Keratinocyte (primary cell): ENCODE results near the gene RPS15A. TPM values are rescaled to one million over a fixed set of nuclear protein-coding genes. Genes with fewer than 3 reads are reported as not detected.

Experiments used
- DNase-seq: peaks from one replicate; pipeline ENCODE4 v3.0.0-alpha.2; 2011; ENCODE audit warnings: low read depth, missing footprints, low spot score
- FAIRE-seq: peaks from 2 replicates; lab custom pipeline; 2011; peaks lifted over from hg19 to GRCh38; lab: Jason Lieb, UNC
- H2AFZ ChIP-seq: 2 replicates; pipeline ENCODE4 v1.6.0; 2012; ENCODE audit warnings: low read length, control low read depth, inconsistent platforms; ENCODE audit not compliant: control insufficient read depth
- H3K27ac ChIP-seq: 2 replicates; pipeline ENCODE4 v1.5.1; 2011; ENCODE audit warnings: low read length; ENCODE audit not compliant: control insufficient read depth, insufficient read depth
- H3K27me3 ChIP-seq: 3 replicates; pipeline ENCODE4 v1.6.0; 2011; ENCODE audit warnings: low read length; ENCODE audit not compliant: control insufficient read depth, insufficient read depth; ENCODE audit errors: extremely low read depth
- H3K36me3 ChIP-seq, 2 experiments: 2 replicates in 1 of 2; 3 replicates in 1 of 2; pipeline ENCODE4 v1.5.1; 2011; ENCODE audit warnings: low read length in 2 of 2, mild to moderate bottlenecking in 1 of 2; ENCODE audit not compliant: control insufficient read depth in 2 of 2, insufficient read depth in 2 of 2; ENCODE audit errors: extremely low read depth in 1 of 2
- H3K4me1 ChIP-seq: 3 replicates; pipeline ENCODE4 v1.5.1; 2011; ENCODE audit warnings: low read length; ENCODE audit not compliant: control insufficient read depth, insufficient read depth; ENCODE audit errors: extremely low read depth
- H3K4me2 ChIP-seq: 3 replicates; pipeline ENCODE4 v1.6.0; 2011; ENCODE audit warnings: low read depth, low read length; ENCODE audit not compliant: control insufficient read depth, insufficient read depth; ENCODE audit errors: extremely low read depth
- H3K4me3 ChIP-seq, 3 experiments: fragments of 200-600 bp in 1 of 3; sonication (generic) in 1 of 3; 2 replicates in 2 of 3; 3 replicates in 1 of 3; pipeline ENCODE4 v1.5.1; 2011 to 2016; ENCODE audit warnings: low read length in 3 of 3, mild to moderate bottlenecking in 3 of 3, control low read depth in 2 of 3, inconsistent platforms in 1 of 3, low read depth in 1 of 3, mixed read lengths in 1 of 3, mixed run types in 1 of 3, moderate library complexity in 1 of 3; ENCODE audit not compliant: control insufficient read depth in 2 of 3, insufficient read depth in 2 of 3; ENCODE audit errors: extremely low read depth in 1 of 3
- H3K79me2 ChIP-seq: 2 replicates; pipeline ENCODE4 v1.6.0; 2012; ENCODE audit warnings: low read length; ENCODE audit not compliant: control insufficient read depth, insufficient read depth
- H3K9ac ChIP-seq: 3 replicates; pipeline ENCODE4 v1.6.0; 2011; ENCODE audit warnings: low read length; ENCODE audit not compliant: control insufficient read depth, insufficient read depth; ENCODE audit errors: extremely low read depth
- H3K9me1 ChIP-seq: 3 replicates; pipeline ENCODE4 v1.6.0; 2011; ENCODE audit warnings: low read length; ENCODE audit not compliant: control insufficient read depth, insufficient read depth; ENCODE audit errors: extremely low read depth
- H3K9me3 ChIP-seq: 2 replicates; pipeline ENCODE4 v1.5.1; 2012; ENCODE audit warnings: low read depth, low read length; ENCODE audit not compliant: control insufficient read depth
- H4K20me1 ChIP-seq: 3 replicates; pipeline ENCODE4 v1.6.0; 2011; ENCODE audit warnings: low read length; ENCODE audit not compliant: control insufficient read depth, insufficient read depth; ENCODE audit errors: extremely low read depth
- EZH2 ChIP-seq: IDR thresholded peaks from one replicate; pipeline ENCODE4 v1.6.1; 2012; ENCODE audit warnings: inconsistent platforms, mild to moderate bottlenecking, low read length, moderate library complexity
- dilution Hi-C: fragments of 300-500 bp; cut with MboI; formaldehyde crosslinking; loops from one replicate; pipeline ENCODE4 v1.7.0; 2020; ENCODE audit warnings: low sequenced_read_pairs; ENCODE audit not compliant: extremely low pct_ligation_motif_present
- polyA plus RNA-seq, 5 experiments: library from polyadenylated mRNA; depleted of rRNA in 3 of 5; stranded (reverse) in 3 of 5; stranded (forward) in 1 of 5; unstranded in 1 of 5; fragments of >200 nt; gene quantifications; 1 replicate in 1 of 5; 2 replicates in 3 of 5; 3 replicates in 1 of 5; pipeline versions ENCODE4 v1.2.1 to v1.2.3, GENCODE V29; 2011 to 2012; ENCODE audit warnings: missing spikeins in 2 of 5, low read depth in 1 of 5, low replicate concordance in 1 of 5
- TF ChIP-seq, protein P1 (sequence below), 3 experiments: IDR thresholded peaks in 1 of 3; conservative IDR thresholded peaks in 1 of 3; optimal IDR thresholded peaks in 1 of 3; 2 replicates in 2 of 3; 3 replicates in 1 of 3; pipeline versions ENCODE3 to v1.5.1; 2011; ENCODE audit warnings: low read length in 3 of 3, mild to moderate bottlenecking in 3 of 3, moderate library complexity in 2 of 3, control low read depth in 1 of 3, inconsistent platforms in 1 of 3; ENCODE audit not compliant: insufficient read depth in 2 of 3; ENCODE audit errors: extremely low read depth in 1 of 3

RPS15A gene
- polyA plus RNA-seq, 1 donor (not counting 4 experiments of a cell fraction or from before 2014, with no cell fraction given), result 4,116 TPM

DNA sequence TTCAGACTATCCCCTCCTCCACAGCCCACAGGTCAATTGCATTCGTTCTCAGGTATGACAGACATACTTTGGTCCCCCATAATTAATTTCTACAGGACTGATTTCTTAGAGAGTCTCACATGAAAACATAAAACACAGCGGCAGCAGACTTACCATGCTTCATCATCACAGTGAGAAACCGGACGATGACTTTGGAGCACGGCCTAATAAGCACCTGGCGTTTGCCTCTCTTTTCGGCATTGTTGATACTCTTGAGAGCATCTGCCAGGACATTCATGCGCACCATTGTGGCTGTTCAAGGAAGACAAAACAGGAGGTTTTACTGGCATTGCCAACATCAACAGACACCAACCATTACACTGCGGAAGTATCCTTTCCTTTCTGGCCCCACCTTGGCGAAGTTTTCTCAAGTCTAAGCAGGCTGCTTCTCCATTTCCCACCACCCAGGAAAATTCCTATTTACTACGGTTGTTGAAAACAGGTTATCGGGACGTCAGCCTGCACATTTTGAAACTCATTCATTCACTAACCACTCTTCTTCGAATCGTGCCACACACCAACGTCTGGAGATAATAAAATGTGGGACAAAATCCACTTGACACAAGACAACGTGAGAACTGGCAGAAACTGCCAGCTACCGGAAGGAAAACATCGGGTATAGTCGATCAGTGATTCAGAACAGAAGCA, 1.2 kb downstream of the RPS15A start:
- FAIRE-seq (no peak), DNase-seq (no peak)
- Histone ChIP-seq H3K4me2 (peak overlapping the region; percentile 73), H3K27me3 (no peaks in the 10 kb centered on the region), H4K20me1 (peaks cover 49% of the 10 kb centered on the region), H3K27ac (peak overlapping the region; percentile 95), H3K4me1 (peaks cover 30% of the 10 kb centered on the region), H3K4me3 (peak overlapping the region; percentile 98 to 99 (median 99)), H3K36me3 (peaks cover 28 to 50% of the 10 kb centered on the region in 2 experiments), H3K9me1 (peaks cover 5% of the 10 kb centered on the region), H3K79me2 (peaks cover 66% of the 10 kb centered on the region), H2AFZ (no peak overlapping the region), H3K9me3 (no peaks in the 10 kb centered on the region), H3K9ac (peak overlapping the region; percentile 98)
- dilution Hi-C loops, result no loop called here
- TF ChIP-seq, protein P1, sequence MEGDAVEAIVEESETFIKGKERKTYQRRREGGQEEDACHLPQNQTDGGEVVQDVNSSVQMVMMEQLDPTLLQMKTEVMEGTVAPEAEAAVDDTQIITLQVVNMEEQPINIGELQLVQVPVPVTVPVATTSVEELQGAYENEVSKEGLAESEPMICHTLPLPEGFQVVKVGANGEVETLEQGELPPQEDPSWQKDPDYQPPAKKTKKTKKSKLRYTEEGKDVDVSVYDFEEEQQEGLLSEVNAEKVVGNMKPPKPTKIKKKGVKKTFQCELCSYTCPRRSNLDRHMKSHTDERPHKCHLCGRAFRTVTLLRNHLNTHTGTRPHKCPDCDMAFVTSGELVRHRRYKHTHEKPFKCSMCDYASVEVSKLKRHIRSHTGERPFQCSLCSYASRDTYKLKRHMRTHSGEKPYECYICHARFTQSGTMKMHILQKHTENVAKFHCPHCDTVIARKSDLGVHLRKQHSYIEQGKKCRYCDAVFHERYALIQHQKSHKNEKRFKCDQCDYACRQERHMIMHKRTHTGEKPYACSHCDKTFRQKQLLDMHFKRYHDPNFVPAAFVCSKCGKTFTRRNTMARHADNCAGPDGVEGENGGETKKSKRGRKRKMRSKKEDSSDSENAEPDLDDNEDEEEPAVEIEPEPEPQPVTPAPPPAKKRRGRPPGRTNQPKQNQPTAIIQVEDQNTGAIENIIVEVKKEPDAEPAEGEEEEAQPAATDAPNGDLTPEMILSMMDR (optimal IDR thresholded peaks at IDR 0.05 in 1 of 3, IDR thresholded peaks at IDR 0.05 in 1 of 3, conservative IDR thresholded peaks at IDR 0.05 in 1 of 3; ENCODE audit: extremely low read depth in 1 of 3, insufficient read depth in 2 of 3, low read length in 3 of 3), result no peak
- no peak for TF ChIP-seq EZH2

DNA sequence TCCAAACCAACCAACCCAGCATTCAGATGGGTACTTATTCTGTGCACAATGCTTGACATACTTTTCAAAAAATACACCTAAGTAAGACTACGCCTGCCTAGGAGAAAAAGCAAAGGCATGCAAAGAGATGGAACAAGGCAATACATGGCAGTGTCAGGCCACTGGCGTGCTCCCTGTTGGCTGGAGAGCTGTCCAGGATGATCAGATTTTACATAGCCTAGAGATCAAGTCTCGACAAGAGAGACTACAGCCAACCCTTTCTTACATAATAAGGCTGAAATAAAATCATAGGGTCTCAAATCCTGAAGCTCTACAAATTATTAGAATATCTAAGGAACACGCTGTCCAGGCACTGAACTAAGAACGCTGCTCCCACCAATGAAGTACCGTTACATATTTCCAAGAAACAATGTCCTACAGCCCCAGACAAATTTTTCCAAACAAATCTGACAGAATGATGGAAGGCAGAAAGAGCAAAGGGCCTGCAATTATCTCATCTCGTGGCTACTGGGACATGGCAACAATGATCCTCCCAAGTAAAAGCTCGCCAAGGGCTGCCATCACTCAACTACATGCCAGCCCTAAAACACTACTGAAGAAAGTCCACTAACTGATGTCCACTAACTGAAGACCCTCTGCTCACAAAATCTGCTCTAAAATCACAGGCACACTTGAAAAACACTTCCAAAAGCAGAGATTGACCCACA, 5.1 kb downstream of the RPS15A start:
- H3K4me2 ChIP-seq, result peak overlapping the region; percentile 52
- peaks cover 5% of the 10 kb centered on the region for H3K9me1 ChIP-seq
- H3K27ac ChIP-seq, result no peak overlapping the region
- H3K9me3 ChIP-seq, result no peaks in the 10 kb centered on the region
- peaks cover 65% of the 10 kb centered on the region for H4K20me1 ChIP-seq
- dilution Hi-C loops, result no loop called here
- peaks cover 29 to 66% of the 10 kb centered on the region in 2 experiments for H3K36me3 ChIP-seq
- DNase-seq (no peak), FAIRE-seq (no peak)
- peaks cover 30% of the 10 kb centered on the region for H3K4me1 ChIP-seq
- no peak overlapping the region for H3K9ac ChIP-seq
- TF ChIP-seq, protein P1 (optimal IDR thresholded peaks at IDR 0.05 in 1 of 3, IDR thresholded peaks at IDR 0.05 in 1 of 3, conservative IDR thresholded peaks at IDR 0.05 in 1 of 3; ENCODE audit: extremely low read depth in 1 of 3, insufficient read depth in 2 of 3, low read length in 3 of 3), result no peak
- TF ChIP-seq EZH2, result no peak
- no peak overlapping the region for H2AFZ ChIP-seq
- no peaks in the 10 kb centered on the region for H3K27me3 ChIP-seq
- peaks cover 74% of the 10 kb centered on the region for H3K79me2 ChIP-seq
- H3K4me3 ChIP-seq, result peak overlapping the region in 2 of 3 experiments; percentile 15 to 19
